GM12878 (cell line): ENCODE data around the gene SLC38A5. TPM values are rescaled to one million over a fixed set of nuclear protein-coding genes. Genes with fewer than 3 reads are reported as not detected.

Experiments used
- ATAC-seq: fragments of 200-7000 bp; cut with Tn5 transposase; 3 replicates; pipeline ENCODE4 v1.9.1; 2020; ENCODE audit warnings: mild to moderate bottlenecking, moderate library complexity
- BruUV-seq: library from RNA; stranded (reverse); fragments of 400-500 nt; replicated peaks from 2 replicates; lab custom pipeline; 2021; lab: Mats Ljungman, UMichigan
- CTCF ChIA-PET: fragments of 300-600 bp; sonication (Branson Sonifier 250); formaldehyde crosslinking; extraction: SDS; loops from one replicate; lab custom pipeline; 2021; ENCODE audit warnings: inconsistent platforms; lab: Yijun Ruan, JAX
- POLR2A ChIA-PET: fragments of 350-600 bp; formaldehyde crosslinking; extraction: SDS; loops from one replicate; lab custom pipeline; 2021; ENCODE audit warnings: inconsistent platforms; lab: Charles Lee
- RAD21 ChIA-PET: fragments of 300-600 bp; sonication (Branson Sonifier 250); formaldehyde crosslinking; loops from one replicate; lab custom pipeline; 2023; ENCODE audit warnings: antibody characterized with exemption; ENCODE audit not compliant: unreplicated experiment; lab: Charles Lee
- SMC1A ChIA-PET: fragments of 300-600 bp; sonication (Branson Sonifier 250); formaldehyde crosslinking; loops from one replicate; lab custom pipeline; 2023; ENCODE audit not compliant: unreplicated experiment, uncharacterized antibody; lab: Charles Lee
- DNase-seq: peaks from one replicate; pipeline ENCODE4 v3.0.0-alpha.2; 2011; ENCODE audit warnings: low read depth, low spot score
- FAIRE-seq: peaks from 3 replicates; lab custom pipeline; 2011; peaks lifted over from hg19 to GRCh38; lab: Jason Lieb, UNC
- H2AFZ ChIP-seq: 2 replicates; pipeline ENCODE4 v1.6.0; 2011; ENCODE audit warnings: low read depth, low read length, control low read depth; ENCODE audit not compliant: control insufficient read depth
- H3K27ac ChIP-seq: 2 replicates; pipeline ENCODE4 v1.5.1; 2011; ENCODE audit warnings: control low read depth; ENCODE audit not compliant: control insufficient read depth, insufficient read depth
- H3K27me3 ChIP-seq, 2 experiments: replicated peaks in 1 of 2; 2 replicates each; pipeline versions ENCODE4 v1.6.0 to v1.6.1; 2011; ENCODE audit warnings: low read length in 1 of 2; ENCODE audit not compliant: control insufficient read depth in 2 of 2, insufficient read depth in 2 of 2
- H3K36me3 ChIP-seq, 2 experiments: 2 replicates each; pipeline ENCODE4 v1.5.1; 2011; ENCODE audit warnings: low read length in 1 of 2; ENCODE audit not compliant: control insufficient read depth in 2 of 2, insufficient read depth in 2 of 2
- H3K4me1 ChIP-seq: 2 replicates; pipeline ENCODE4 v1.6.1; 2011; ENCODE audit warnings: mild to moderate bottlenecking, low read length, moderate library complexity, mixed read lengths; ENCODE audit not compliant: control insufficient read depth, insufficient read depth
- H3K4me2 ChIP-seq: 2 replicates; pipeline ENCODE4 v1.6.0; 2011; ENCODE audit warnings: control low read depth; ENCODE audit not compliant: control insufficient read depth, insufficient read depth
- H3K4me3 ChIP-seq: fragments of 200-600 bp; sonication (generic); 2 replicates; pipeline ENCODE4 v1.5.1; 2016
- H3K79me2 ChIP-seq: 2 replicates; pipeline ENCODE4 v1.6.0; 2011; ENCODE audit warnings: low read length; ENCODE audit not compliant: control insufficient read depth, insufficient read depth
- H3K9ac ChIP-seq: 2 replicates; pipeline ENCODE4 v1.8.0; 2011; ENCODE audit warnings: low read length, control low read depth, mixed read lengths; ENCODE audit not compliant: control insufficient read depth, insufficient read depth
- H3K9me3 ChIP-seq: replicated peaks from 3 replicates; pipeline ENCODE4 v1.5.1; 2011; ENCODE audit warnings: mild to moderate bottlenecking, low read length; ENCODE audit not compliant: control insufficient read depth, insufficient read depth
- H4K20me1 ChIP-seq: 2 replicates; pipeline ENCODE4 v1.6.0; 2011; ENCODE audit not compliant: control insufficient read depth, insufficient read depth
- BMI1 ChIP-seq: fragments of 450-650 bp; IDR thresholded peaks from 2 replicates; pipeline ENCODE4 v1.6.1; 2016; ENCODE audit warnings: mild to moderate bottlenecking, moderate library complexity, borderline replicate concordance
- CHD2 ChIP-seq: IDR thresholded peaks from 2 replicates; pipeline ENCODE4 v1.6.1; 2011; ENCODE audit warnings: low read depth, low read length, improper control_type of control experiment, borderline replicate concordance
- CHD4 ChIP-seq: fragments of 200-600 bp; sonication (generic); IDR thresholded peaks from 2 replicates; pipeline ENCODE4 v1.6.1; 2016; ENCODE audit warnings: mild to moderate bottlenecking
- CREM ChIP-seq: IDR thresholded peaks from 2 replicates; pipeline ENCODE4 v1.6.1; 2014; ENCODE audit warnings: antibody characterized with exemption, low read depth
- EZH2 ChIP-seq: IDR thresholded peaks from 2 replicates; pipeline ENCODE4 v1.6.1; 2012; ENCODE audit warnings: low read depth, mild to moderate bottlenecking, control low read depth, inconsistent platforms, low read length, borderline replicate concordance; ENCODE audit not compliant: control insufficient read depth
- KDM1A ChIP-seq: fragments of 200-600 bp; sonication (generic); IDR thresholded peaks from 2 replicates; pipeline ENCODE4 v1.6.1; 2016; ENCODE audit warnings: borderline replicate concordance
- MLLT1 ChIP-seq: fragments of 450-650 bp; IDR thresholded peaks from 2 replicates; pipeline ENCODE4 v1.6.1; 2016; ENCODE audit warnings: mild to moderate bottlenecking
- NR2F1 ChIP-seq: fragments of 450-650 bp; conservative IDR thresholded peaks from 2 replicates; pipeline ENCODE4 v1.6.1; 2017; ENCODE audit warnings: mild to moderate bottlenecking
- POLR2AphosphoS5 ChIP-seq: IDR thresholded peaks from 2 replicates; pipeline ENCODE4 v1.6.1; 2011; ENCODE audit warnings: mild to moderate bottlenecking, low read length, inconsistent platforms
- SIN3A ChIP-seq: IDR thresholded peaks from 2 replicates; pipeline ENCODE4 v1.6.1; 2012; ENCODE audit warnings: low read depth, low read length, improper control_type of control experiment
- WGBS: methylation state at CpG from one replicate; pipeline ENCODE4 v1.1.6; 2016; ENCODE audit warnings: low lambda C conversion rate; ENCODE audit not compliant: insufficient replicate concordance, insufficient coverage; ENCODE audit errors: missing lambda C conversion rate; 5-methylcytosine and 5-hydroxymethylcytosine counted together
- in situ Hi-C: fragments of 300-500 bp; cut with MboI; formaldehyde crosslinking; loops from 9 replicates; pipeline ENCODE4 v1.14.3; 2018; ENCODE audit warnings: mixed read lengths
- intact Hi-C: fragments of 100-400 bp; cut with micrococcal nuclease; formaldehyde crosslinking; loops from one replicate; pipeline ENCODE4 v1.14.2; 2022; ENCODE audit not compliant: unreplicated experiment
- polyA plus RNA-seq, 11 experiments: library from polyadenylated mRNA; depleted of rRNA in 4 of 11; unstranded in 6 of 11; stranded (reverse) in 5 of 11; fragments of >200 nt; fragmentation: Nextera tagmentation in 4 of 11; fragmentation: Illumina TruSeq in 1 of 11; extraction: Ambion mirVana in 4 of 11; extraction: Trizol in 1 of 11; gene quantifications; 1 replicate in 1 of 11; 2 replicates in 10 of 11; pipeline versions ENCODE4 v1.2.1 to v1.2.3, GENCODE V29; 2011 to 2016; ENCODE audit warnings: inconsistent platforms in 2 of 11, missing spikeins in 2 of 11, low read depth in 1 of 11
- total RNA-seq, 4 experiments: library from RNA; depleted of rRNA in 3 of 4; stranded (reverse); fragments of >200 nt in 3 of 4; fragmentation: Illumina TruSeq in 1 of 4; extraction: Trizol in 1 of 4; gene quantifications; 2 replicates each; pipeline versions ENCODE4 v1.2.1 to v1.2.3, GENCODE V29; 2013 to 2021
- TF ChIP-seq, protein P1 (sequence below): fragments of 450-650 bp; IDR thresholded peaks from 2 replicates; pipeline ENCODE4 v1.6.1; 2017; ENCODE audit warnings: antibody characterized with exemption, mild to moderate bottlenecking, moderate library complexity

Gene SLC38A5
- total and polyA plus RNA-seq, 10 of the 15 experiments (the other 5 are each of a cell fraction or from before 2014, with no cell fraction given), result 4.2 to 108 (median 70.6) TPM

GRCh38 chrX:48475774-48476577 is 5.9 kb upstream of the SLC38A5 start, which contains the start of gene FTSJ1 (continued):
- TF ChIP-seq KDM1A (no peak), POLR2AphosphoS5 (peak; percentile 50; the same call in 1 of the 2 replicates)
- TF ChIP-seq, all 136 proteins: peak for 28

DNA sequence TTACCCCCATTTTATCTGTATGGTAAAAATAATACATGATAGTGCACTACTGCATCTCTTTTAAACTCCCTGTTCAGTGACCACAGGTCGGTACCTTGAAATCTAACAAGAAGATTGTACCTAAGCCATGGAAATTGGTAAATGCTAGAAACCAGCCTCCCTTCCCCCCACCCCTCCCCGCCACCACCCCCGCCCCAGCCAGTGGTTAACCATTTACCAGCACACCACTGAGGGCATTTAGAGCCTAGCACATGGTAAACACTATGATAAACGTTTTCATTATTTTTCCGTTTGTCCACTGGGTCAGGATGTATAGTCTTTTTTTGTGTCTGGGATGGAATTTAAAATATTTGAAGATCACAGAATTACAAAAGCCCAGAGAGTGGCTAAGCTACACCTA is 5.2 kb upstream of the SLC38A5 start:
- DNase-seq (no peak), ATAC-seq (peak; percentile 40), FAIRE-seq (no peak)
- no TSS peak for BruUV-seq
- peak overlapping the region; percentile 85; the same call in 1 of the 2 replicates for H3K9ac ChIP-seq
- no peaks in the 10 kb centered on the region for H3K27me3 ChIP-seq
- ChIA-PET RAD21 (interaction anchor here (1.3 kb wide), 3 partner anchors 64 to 99 kb away, joined by 5 read pairs; partner anchors contain the start of genes RBM3 and TBC1D25), SMC1A (interaction anchor here (1.5 to 2.1 kb wide), 2 partner anchors 33 to 65 kb away, joined by 5 to 7 read pairs; partner anchors contain the start of genes PORCN and TBC1D25), CTCF (interaction anchor here (1.4 to 2.7 kb wide), 2 partner anchors 9 to 100 kb away, joined by 4 to 19 read pairs; partner anchors contain the start of gene RBM3), POLR2A (interaction anchor here (0.5 kb wide), 1 partner anchor 9 kb away, joined by 3 read pairs; no protein-coding TSS in a partner anchor)
- 18% methylated on average over 3 of the region's 5 CpGs for WGBS
- intact Hi-C loops, result loop anchor here (2.0 to 10.0 kb wide), 2 partner anchors 100 to 420 kb away; partner anchors contain the start of genes PQBP1, RBM3 and TIMM17B
- H3K36me3 ChIP-seq, result no peaks in the 10 kb centered on the region; a peak in 2 of 4 replicates
- H2AFZ ChIP-seq, result peak overlapping the region; percentile 82; the same call in 1 of the 2 replicates
- H3K4me2 ChIP-seq, result peak overlapping the region; percentile 38; the same call in 1 of the 2 replicates
- H3K9me3 ChIP-seq, result no peaks in the 10 kb centered on the region
- peak overlapping the region; percentile 60 for H3K4me3 ChIP-seq
- H3K27ac ChIP-seq, result peak overlapping the region; percentile 73
- no peaks in the 10 kb centered on the region for H3K4me1 ChIP-seq
- TF ChIP-seq CHD4, result no peak
- TF ChIP-seq NR2F1, result no peak
- no peak for TF ChIP-seq MLLT1
- no peak for TF ChIP-seq CHD2
- no peak for TF ChIP-seq BMI1
- no peak for TF ChIP-seq SIN3A
- no peak for TF ChIP-seq CREM
- TF ChIP-seq, protein P1, sequence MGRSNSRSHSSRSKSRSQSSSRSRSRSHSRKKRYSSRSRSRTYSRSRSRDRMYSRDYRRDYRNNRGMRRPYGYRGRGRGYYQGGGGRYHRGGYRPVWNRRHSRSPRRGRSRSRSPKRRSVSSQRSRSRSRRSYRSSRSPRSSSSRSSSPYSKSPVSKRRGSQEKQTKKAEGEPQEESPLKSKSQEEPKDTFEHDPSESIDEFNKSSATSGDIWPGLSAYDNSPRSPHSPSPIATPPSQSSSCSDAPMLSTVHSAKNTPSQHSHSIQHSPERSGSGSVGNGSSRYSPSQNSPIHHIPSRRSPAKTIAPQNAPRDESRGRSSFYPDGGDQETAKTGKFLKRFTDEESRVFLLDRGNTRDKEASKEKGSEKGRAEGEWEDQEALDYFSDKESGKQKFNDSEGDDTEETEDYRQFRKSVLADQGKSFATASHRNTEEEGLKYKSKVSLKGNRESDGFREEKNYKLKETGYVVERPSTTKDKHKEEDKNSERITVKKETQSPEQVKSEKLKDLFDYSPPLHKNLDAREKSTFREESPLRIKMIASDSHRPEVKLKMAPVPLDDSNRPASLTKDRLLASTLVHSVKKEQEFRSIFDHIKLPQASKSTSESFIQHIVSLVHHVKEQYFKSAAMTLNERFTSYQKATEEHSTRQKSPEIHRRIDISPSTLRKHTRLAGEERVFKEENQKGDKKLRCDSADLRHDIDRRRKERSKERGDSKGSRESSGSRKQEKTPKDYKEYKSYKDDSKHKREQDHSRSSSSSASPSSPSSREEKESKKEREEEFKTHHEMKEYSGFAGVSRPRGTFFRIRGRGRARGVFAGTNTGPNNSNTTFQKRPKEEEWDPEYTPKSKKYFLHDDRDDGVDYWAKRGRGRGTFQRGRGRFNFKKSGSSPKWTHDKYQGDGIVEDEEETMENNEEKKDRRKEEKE, result no peak
- no peak for TF ChIP-seq EZH2
- TF ChIP-seq POLR2AphosphoS5, result no peak
- H4K20me1 ChIP-seq, result no peaks in the 10 kb centered on the region
- peaks cover 27% of the 10 kb centered on the region for H3K79me2 ChIP-seq
- in situ Hi-C loops, result no loop called here
